ENCODE measurements around the gene SELL. TPM values are rescaled to one million over a fixed set of nuclear protein-coding genes. Genes with fewer than 3 reads are reported as not detected.

The SELL gene
- 0.15 and 0.53 TPM in 2 replicates for total RNA-seq (2014; rRNA removed; shearing (Covaris generic))

DNA sequence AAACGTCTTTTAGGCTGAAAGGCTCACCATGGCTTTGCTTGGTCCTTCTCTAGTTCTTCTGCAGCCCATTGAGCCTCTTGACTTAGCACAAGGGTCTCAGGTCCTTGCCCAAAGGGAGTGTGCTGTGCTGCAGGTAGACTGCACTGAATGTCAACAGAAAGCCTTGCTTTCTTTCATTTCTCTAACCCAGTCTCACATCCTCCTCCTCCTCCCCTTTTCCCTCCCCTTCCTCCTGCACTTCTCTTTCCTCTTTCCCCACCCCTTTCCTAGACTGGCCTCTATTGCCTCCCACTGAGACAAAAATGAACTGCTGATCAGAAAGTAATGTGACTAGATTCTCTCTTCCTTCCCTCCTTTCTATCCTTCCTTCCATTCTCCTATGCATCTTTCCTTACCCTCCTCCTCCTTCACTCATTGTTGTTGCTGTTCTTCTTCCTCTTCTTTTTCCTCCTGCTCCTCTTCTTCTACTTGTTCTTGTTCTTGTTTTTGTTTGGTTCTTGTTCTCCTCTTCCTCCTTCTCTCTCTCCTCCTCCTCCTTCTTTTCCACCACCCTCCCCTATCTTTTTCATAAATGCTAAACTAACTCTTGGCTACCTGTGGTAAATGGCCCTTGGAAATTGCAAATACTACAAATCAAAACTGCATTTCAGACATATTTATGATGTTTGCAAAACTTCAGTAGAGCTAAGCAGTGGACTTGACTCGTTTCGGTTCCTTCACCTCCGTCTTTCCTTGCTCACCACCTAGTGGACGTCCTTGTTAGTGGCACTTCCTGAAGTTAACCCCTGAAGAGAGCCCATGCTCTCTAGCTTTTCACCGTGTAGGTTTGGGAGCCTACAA lies at the start of gene SELL:
TSS of gene SELL (minus strand) at position 152 of the 840 bp plus-strand sequence. CDS start at position 30, 122 bp downstream.

DNA sequence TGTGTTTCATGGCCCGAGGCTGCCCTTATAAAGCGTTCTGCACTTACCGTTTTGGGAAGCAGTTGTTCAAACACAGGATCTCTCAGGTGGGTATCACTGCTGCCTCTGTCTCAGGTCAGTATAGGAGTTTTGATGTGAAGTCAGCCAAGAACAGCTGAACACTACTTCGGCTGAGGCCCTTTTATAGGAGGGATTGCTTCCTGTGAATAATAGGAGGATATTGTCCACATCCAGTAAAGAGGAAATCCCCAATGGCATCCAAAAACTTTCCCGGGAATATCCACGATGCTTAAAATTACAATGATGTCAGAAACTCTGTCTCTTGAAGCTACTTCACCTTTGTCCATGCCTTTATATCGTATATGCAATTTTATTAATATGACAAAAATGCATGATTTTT lies 22.5 kb upstream of the SELL start, which contains the start of gene SELE:
TSS of gene SELE (minus strand) at position 156 of the 400 bp plus-strand sequence. CDS start 467 bp downstream, outside the sequence.

Other genes starting within 250 kb of the SELL start
- 9.3 and 11.1 TPM in 2 replicates for gene SLC19A2, start 225.7 kb downstream of the SELL start, total RNA-seq (2014; rRNA removed; shearing (Covaris generic))
- not detected in 2 replicates for gene F5, start 125.1 kb downstream of the SELL start, total RNA-seq (2014; rRNA removed; shearing (Covaris generic))
- gene SELP, start 81.5 kb downstream of the SELL start, total RNA-seq (2014; rRNA removed; shearing (Covaris generic)), result not detected in 2 replicates
- not detected in 2 replicates for gene SELE, start 22.5 kb upstream of the SELL start, total RNA-seq (2014; rRNA removed; shearing (Covaris generic))
- gene METTL18, start 83.3 kb upstream of the SELL start, total RNA-seq (2014; rRNA removed; shearing (Covaris generic)), result 6.7 and 13.2 TPM in 2 replicates
- gene SCYL3, start 182.3 kb upstream of the SELL start, total RNA-seq (2014; rRNA removed; shearing (Covaris generic)), result 3.3 and 7.6 TPM in 2 replicates